ENCODE data around the gene TRAM2. TPM values are rescaled to one million over a fixed set of nuclear protein-coding genes. Genes with fewer than 3 reads are reported as not detected.

Gene TRAM2
- total RNA-seq, 1 donor from 2014 or later, result 16.2 TPM

GRCh38 chr6:52598824-52599190 lies 21.9 kb upstream of the TRAM2 start:
- H3K9me3 Mint-ChIP-seq (ENCODE audit: unreplicated experiment), result peaks cover 19% of the 10 kb centered on the region
- peaks cover 33% of the 10 kb centered on the region for H3K4me1 Mint-ChIP-seq (ENCODE audit: low read depth, unreplicated experiment)
- no peaks in the 10 kb centered on the region for H3K36me3 Mint-ChIP-seq (ENCODE audit: unreplicated experiment)
- H3K27ac Mint-ChIP-seq (ENCODE audit: unreplicated experiment), result no peak overlapping the region
- no peak for TF ChIP-seq CTCF (IDR thresholded peaks at IDR 0.05; ENCODE audit: partially characterized antibody, unreplicated experiment)
- H3K4me3 Mint-ChIP-seq (ENCODE audit: unreplicated experiment), result no peak overlapping the region
- no peak for DNase-seq
- H3K27me3 Mint-ChIP-seq (ENCODE audit: unreplicated experiment), result peaks cover 17% of the 10 kb centered on the region

GRCh38 chr6:52598123-52598823 lies 21.4 kb upstream of the TRAM2 start:
- TF ChIP-seq CTCF (IDR thresholded peaks at IDR 0.05; ENCODE audit: partially characterized antibody, unreplicated experiment), result peak; percentile 84
- Mint-ChIP-seq H3K9me3 (ENCODE audit: unreplicated experiment) (peaks cover 19% of the 10 kb centered on the region), H3K27ac (ENCODE audit: unreplicated experiment) (peak overlapping the region; percentile 89), H3K36me3 (ENCODE audit: unreplicated experiment) (no peaks in the 10 kb centered on the region), H3K27me3 (ENCODE audit: unreplicated experiment) (peaks cover 17% of the 10 kb centered on the region), H3K4me3 (ENCODE audit: unreplicated experiment) (no peak overlapping the region), H3K4me1 (ENCODE audit: low read depth, unreplicated experiment) (peaks cover 37% of the 10 kb centered on the region)
- DNase-seq, result peak; percentile 80

- TF ChIP-seq CTCF (IDR thresholded peaks at IDR 0.05; ENCODE audit: partially characterized antibody, unreplicated experiment), result no peak
- DNase-seq, result no peak
- Mint-ChIP-seq H3K4me3 (ENCODE audit: unreplicated experiment) (no peak overlapping the region), H3K4me1 (ENCODE audit: low read depth, unreplicated experiment) (peaks cover 38% of the 10 kb centered on the region), H3K9me3 (ENCODE audit: unreplicated experiment) (peaks cover 19% of the 10 kb centered on the region), H3K27me3 (ENCODE audit: unreplicated experiment) (peaks cover 17% of the 10 kb centered on the region), H3K36me3 (ENCODE audit: unreplicated experiment) (no peaks in the 10 kb centered on the region), H3K27ac (ENCODE audit: unreplicated experiment) (peak overlapping the region; percentile 89)
Measured at GRCh38 chr6:52597738-52598122, 20.9 kb upstream of the TRAM2 start.

- H3K27me3 Mint-ChIP-seq (ENCODE audit: unreplicated experiment), result peaks cover 17% of the 10 kb centered on the region
- peaks cover 48% of the 10 kb centered on the region for H3K4me1 Mint-ChIP-seq (ENCODE audit: low read depth, unreplicated experiment)
- TF ChIP-seq CTCF (IDR thresholded peaks at IDR 0.05; ENCODE audit: partially characterized antibody, unreplicated experiment), result no peak
- DNase-seq, result no peak
- peak overlapping the region; percentile 100 for H3K27ac Mint-ChIP-seq (ENCODE audit: unreplicated experiment)
- H3K36me3 Mint-ChIP-seq (ENCODE audit: unreplicated experiment), result no peaks in the 10 kb centered on the region
- peak overlapping the region; percentile 85 for H3K4me3 Mint-ChIP-seq (ENCODE audit: unreplicated experiment)
- peaks cover 19% of the 10 kb centered on the region for H3K9me3 Mint-ChIP-seq (ENCODE audit: unreplicated experiment)
Measured at GRCh38 chr6:52596371-52597028, 19.6 kb upstream of the TRAM2 start.

GRCh38 chr6:52595796-52596130 lies 18.9 kb upstream of the TRAM2 start:
- DNase-seq, result no peak
- Mint-ChIP-seq H3K36me3 (ENCODE audit: unreplicated experiment) (no peaks in the 10 kb centered on the region), H3K27ac (ENCODE audit: unreplicated experiment) (peak overlapping the region; percentile 100), H3K4me3 (ENCODE audit: unreplicated experiment) (peak overlapping the region; percentile 85), H3K27me3 (ENCODE audit: unreplicated experiment) (peaks cover 17% of the 10 kb centered on the region), H3K9me3 (ENCODE audit: unreplicated experiment) (peaks cover 19% of the 10 kb centered on the region), H3K4me1 (ENCODE audit: low read depth, unreplicated experiment) (peaks cover 51% of the 10 kb centered on the region)
- TF ChIP-seq CTCF (IDR thresholded peaks at IDR 0.05; ENCODE audit: partially characterized antibody, unreplicated experiment), result no peak
